Panc1 (cell line): Measurements from ENCODE around the gene SMIM10L2A.
"Not testable (repeated sequence)": the region's sequence is repeated elsewhere in the genome, so short reads cannot be mapped to it uniquely, and the experiment has no call there.

ENCODE experiments used
- CTCF ChIP-seq: fragments of 450-650 bp; IDR thresholded peaks from 2 replicates; pipeline ENCODE4 v1.5.1; 2017; ENCODE audit warnings: mild to moderate bottlenecking
- REST ChIP-seq, 2 experiments: IDR thresholded peaks; 2 replicates each; pipeline ENCODE4 v1.6.1; 2011 to 2012; ENCODE audit warnings: low read depth in 2 of 2, control low read depth in 1 of 2, low read length in 1 of 2, mild to moderate bottlenecking in 1 of 2, moderate library complexity in 1 of 2; ENCODE audit not compliant: insufficient read depth in 1 of 2

GRCh38 chrX:135461756-135462155, 40.0 kb downstream of the SMIM10L2A start:
- not testable (repeated sequence) for TF ChIP-seq CTCF; REST (IDR thresholded peaks at IDR 0.05; ENCODE audit: insufficient read depth in 1 of 2, low read depth in 2 of 2, low read length in 1 of 2)
